CD4-positive, alpha-beta T cell treated with Interleukin-4 for 1 hour (primary cell): ENCODE data around the gene TMEM132A.
"Not testable (repeated sequence)": the region's sequence is repeated elsewhere in the genome, so short reads cannot be mapped to it uniquely, and the experiment has no call there.

Experiments used
- DNase-seq, 2 donors: peaks; one replicate each; pipeline ENCODE4 v3.0.0-alpha.2; 2020 to 2022

The TMEM132A gene

GRCh38 chr11:60906132-60906972 lies 17.9 kb upstream of the TMEM132A start, which contains the start of gene PRPF19:
PRPF19 (minus strand) TSS chr11:60906585; CDS start chr11:60906382, 203 bp downstream.
- peak; percentile 98 to 99 for DNase-seq

- DNase-seq, result no peak
These were observed 15.5 kb upstream of the TMEM132A start for GRCh38 chr11:60908803-60909202.

- not testable (repeated sequence) for DNase-seq
These were observed 14.5 kb upstream of the TMEM132A start for GRCh38 chr11:60909680-60910280.

- DNase-seq, result peak in 1 of 2 donors; percentile 63
These were observed 14.0 kb upstream of the TMEM132A start for GRCh38 chr11:60910281-60910687.

- no peak for DNase-seq
These were observed 13.4 kb upstream of the TMEM132A start for GRCh38 chr11:60910711-60911380.

GRCh38 chr11:60912223-60912850 lies 11.9 kb upstream of the TMEM132A start:
- peak; percentile 35 to 62 for DNase-seq

- no peak for DNase-seq
These were observed 11.3 kb upstream of the TMEM132A start for GRCh38 chr11:60912851-60913528.

- DNase-seq, result peak; percentile 91
These were observed 10.2 kb upstream of the TMEM132A start, which contains the start of gene TMEM109 for GRCh38 chr11:60913793-60914632. TMEM109 (plus strand) TSS chr11:60914158; CDS start chr11:60919694, 5,536 bp downstream.

- DNase-seq, result no peak
These were observed 9.5 kb upstream of the TMEM132A start for GRCh38 chr11:60914633-60915247.

GRCh38 chr11:60915248-60915914 lies 8.9 kb upstream of the TMEM132A start:
- DNase-seq, result peak; percentile 79

GRCh38 chr11:60916669-60917206 lies 7.5 kb upstream of the TMEM132A start:
- DNase-seq, result no peak

GRCh38 chr11:60917267-60917666 lies 7.0 kb upstream of the TMEM132A start:
- DNase-seq, result no peak

GRCh38 chr11:60918251-60918938 lies 5.9 kb upstream of the TMEM132A start:
- no peak for DNase-seq

- DNase-seq, result no peak
These were observed 5.4 kb upstream of the TMEM132A start for GRCh38 chr11:60918939-60919265.

- no peak for DNase-seq
These were observed 4.9 kb upstream of the TMEM132A start for GRCh38 chr11:60919320-60919719.

- no peak for DNase-seq
These were observed 4.3 kb upstream of the TMEM132A start for GRCh38 chr11:60919956-60920355.

GRCh38 chr11:60921259-60921658 lies 3.0 kb upstream of the TMEM132A start:
- DNase-seq, result no peak

GRCh38 chr11:60921777-60922335 lies 2.4 kb upstream of the TMEM132A start:
- no peak for DNase-seq

GRCh38 chr11:60922906-60923305 lies 1.4 kb upstream of the TMEM132A start:
- no peak for DNase-seq
